HG03103 (cell line): ENCODE measurements around the gene CERK.

Experiments
- ATAC-seq: cut with Tn5 transposase; IDR thresholded peaks from one replicate; pipeline ENCODE4 v1.9.1; 2021; ENCODE audit warnings: low read depth; ENCODE audit not compliant: unreplicated experiment

Gene CERK

DNA sequence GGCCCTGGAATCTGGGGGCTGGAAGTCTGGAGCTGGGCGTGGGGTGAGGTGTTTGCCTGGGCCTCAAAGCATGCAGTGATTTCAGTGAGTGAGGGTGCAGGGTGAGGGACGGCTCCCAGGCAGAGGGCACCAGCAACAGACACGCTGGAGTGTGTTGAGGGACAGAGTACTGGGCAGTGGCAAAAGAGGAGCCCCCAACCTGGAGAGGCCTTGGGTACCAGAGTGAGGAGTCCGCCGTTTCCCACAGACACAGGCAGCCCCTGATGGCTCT is 12.4 kb upstream of the CERK start:
- ATAC-seq = no peak

DNA sequence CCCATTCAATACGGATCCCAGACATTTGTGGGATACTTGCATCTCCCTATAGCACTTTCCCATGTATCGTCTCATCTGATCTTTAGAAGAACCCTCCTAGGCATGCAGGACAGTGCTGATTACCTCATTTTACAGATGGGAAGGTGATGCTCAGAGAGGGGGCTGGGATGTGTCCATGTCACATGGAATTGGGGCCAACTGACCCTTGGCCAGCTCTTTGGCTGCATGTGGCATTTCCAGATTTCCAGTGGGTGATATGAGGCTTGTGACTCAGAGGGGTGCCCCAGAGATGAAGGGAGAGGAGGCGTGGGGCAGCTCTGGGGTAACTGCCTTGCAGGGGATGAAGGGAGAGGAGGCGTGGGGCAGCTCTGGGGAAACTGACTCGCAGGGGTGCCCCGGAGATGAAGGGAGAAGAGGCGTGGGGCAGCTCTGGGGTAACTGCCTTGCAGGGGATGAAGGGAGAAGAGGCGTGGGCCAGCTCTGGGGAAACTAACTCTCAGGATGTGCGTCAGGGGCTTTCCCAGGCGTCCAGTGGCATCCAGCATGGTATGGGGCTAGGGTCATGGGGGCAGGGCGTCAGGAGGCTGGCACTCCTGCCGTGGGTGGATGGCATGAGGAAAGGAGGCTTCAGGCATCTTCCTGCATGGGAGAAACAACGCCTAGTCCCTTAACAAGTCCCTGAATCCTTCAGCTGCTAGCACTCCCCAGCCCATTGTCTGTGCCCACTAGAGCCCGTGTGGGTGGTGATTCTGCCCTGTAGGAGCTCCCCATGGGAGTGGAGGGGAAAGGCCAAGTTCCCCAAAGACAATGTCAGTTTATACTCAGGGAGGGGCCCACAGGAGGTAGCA is 11.9 kb upstream of the CERK start:
- ATAC-seq = no peak

DNA sequence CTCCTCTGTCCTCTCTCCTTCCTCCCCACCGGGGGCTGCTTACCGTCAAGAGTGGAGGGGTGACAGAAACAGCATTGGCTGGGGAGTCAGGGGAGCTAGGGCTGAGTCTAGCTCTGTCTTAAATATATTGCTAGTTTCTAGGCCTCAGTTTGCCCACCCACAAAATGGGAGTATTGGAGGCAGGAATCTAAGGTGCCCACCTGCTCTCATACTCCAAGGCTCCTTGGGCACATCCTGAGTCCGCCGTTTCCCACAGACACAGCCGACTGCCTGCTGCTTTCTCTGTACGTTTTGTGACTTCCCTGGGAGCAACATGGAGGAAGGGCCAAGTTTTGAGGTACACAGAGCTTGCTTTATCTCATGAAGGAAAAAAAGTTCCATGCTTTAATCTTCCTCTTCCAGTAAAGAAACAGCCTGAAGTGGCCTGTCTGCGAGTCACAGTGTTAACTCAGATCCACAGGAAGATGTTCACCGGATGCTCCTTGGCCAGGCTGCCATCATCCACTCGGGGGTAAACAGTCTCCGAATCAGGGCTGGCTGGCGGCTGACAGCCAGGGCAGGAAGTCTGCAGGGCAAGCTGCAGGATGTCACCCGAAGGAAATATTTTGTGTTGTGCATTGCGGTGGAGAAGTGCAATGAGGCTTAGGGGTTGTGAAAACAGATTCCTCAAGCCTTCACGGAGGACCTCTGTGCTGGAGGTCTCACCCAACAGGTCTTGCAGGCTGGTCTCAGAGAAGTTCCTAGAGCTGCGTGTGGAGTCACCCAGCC is 11.0 kb upstream of the CERK start:
- no peak for ATAC-seq

DNA sequence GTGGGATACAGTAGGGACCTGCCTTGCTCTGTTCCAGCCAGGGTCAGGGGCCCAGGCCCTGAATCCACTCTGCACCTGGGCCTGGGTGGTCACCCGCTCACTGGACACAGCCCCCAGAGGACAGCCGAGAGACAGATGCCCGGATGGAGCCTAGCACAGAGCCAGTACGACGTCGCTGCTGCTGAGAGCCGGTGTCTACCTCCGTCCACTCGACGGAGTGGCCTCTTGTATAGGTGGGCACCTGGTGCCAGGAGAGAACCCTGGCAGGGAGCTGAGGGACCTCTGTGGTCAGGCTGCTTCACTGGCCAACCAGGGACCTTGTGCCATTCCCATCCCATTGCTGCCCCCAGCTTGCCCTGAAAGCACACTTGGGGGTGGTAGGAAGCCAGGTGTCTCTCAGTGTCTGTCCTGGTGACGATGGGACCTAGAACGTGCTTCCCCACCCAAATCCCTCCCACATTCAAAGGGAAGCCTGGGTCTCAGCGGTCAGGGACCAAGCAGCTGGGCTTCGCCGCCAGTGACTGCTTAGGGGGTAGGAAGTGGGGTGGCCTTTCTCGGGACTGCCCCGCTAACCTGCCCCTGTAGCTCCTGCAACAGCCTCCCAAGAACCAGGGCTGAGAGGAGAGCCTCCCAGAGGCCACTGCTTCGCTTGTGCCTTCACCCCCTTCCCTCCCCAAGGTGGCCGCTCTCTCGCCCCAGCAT is 10.3 kb upstream of the CERK start:
- ATAC-seq = no peak

DNA sequence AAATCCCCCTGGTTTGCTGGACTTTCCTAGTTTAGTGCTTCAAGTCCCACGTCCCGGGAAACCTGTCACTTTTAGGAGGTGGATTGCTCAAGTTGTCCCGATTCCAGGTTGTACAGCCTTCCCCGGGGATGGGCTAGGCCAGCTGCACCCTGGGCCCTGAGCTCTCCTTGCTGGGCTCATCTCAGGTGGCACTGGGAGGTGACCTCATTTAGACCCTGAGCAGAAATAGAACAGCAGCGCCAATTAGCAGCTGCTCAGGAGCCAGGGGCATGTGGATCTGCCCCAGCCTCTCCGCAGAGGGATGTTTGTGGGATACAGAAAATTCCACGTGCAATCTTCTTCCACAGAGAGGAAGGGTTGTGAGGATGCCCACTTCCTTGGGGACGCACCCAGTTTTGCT is 9.6 kb upstream of the CERK start:
- ATAC-seq = no peak

DNA sequence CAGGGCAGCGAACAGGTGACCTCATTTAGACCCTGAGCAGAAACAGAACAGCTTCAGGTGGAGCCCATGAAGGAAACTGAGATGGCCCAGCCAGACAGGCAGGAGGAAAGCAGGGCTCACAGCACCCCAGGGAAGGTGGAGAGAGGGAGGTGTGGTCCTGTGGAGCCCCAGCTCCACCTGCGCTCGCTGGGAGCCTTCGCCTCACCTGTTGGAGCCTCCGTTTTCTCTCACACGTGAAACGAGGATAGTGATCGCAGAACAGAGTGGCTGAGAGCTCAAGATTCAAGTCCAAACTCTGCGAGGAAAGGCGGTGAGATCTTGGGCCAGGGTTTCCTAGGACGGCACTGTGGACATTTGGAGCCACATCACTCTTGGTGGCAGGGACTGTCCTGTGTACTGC is 8.6 kb upstream of the CERK start:
- ATAC-seq = no peak

DNA sequence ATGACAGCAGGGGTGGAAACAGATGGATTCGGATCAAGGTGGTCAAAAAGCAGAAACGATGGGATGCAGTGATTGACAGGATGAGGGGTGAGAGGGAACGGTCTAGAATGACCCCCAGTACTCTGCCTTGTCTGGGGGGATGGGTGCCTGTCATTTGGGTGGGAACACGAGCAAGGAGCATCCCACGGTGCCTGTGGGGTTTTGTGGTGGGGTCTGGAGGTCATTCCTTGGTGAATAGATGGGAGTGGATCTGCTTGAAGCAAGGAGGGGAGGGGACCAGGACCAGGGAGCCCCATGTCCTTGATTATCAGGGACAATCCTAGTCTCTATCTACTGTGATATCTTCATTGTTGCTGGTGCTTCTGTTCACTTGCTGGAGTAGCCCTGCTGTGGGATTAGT is 8.1 kb upstream of the CERK start:
- no peak for ATAC-seq

DNA sequence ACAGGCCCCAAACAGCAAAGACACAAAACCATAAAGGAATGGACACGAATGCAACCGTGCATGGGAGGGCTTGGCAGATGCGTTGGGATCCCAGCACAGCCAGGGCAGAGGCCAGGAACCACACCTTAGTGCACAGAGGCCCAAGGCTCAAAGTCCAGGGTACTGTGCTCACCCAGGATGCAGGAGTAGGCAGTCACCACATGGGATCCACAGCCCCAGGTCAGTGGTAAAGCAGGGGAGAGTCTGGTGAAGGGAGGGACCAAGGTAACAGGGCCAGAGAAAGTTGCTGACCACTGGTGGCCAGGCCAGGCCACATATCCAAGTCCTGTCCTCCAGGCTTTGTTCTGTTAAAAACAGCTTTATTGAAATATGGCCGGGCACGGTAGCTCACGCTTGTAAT is 6.5 kb upstream of the CERK start:
- ATAC-seq = no peak

DNA sequence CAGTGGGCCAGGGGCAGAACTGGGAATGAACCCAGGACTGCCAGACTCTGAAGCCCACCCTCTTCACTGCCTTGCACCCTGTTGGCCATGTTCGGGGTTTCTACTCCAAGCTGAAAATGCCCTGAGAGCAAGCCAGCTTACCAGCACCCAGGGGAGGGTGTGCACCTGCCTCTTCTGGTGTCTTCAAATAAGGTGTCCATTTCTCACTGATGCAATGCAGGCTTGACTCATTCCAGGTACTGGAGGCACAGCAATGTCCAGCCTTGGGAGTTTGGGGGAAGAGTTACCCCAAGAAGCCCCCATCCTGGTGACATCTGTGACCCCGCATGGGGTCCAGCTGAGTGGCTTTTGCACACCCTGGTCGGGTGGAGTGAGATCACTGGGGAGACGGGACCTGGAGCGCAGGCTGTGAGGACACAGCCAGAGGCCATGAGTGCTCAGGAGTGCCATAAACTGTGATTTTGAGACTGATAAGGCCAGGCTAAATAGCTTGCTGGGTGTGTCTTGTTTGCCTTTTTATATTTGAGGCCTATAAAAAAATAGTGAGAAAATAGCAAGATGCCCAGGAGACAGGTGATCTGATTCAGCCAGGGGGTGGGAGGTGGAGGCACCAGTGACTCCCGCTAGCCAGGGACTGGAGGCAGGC is 4.6 kb upstream of the CERK start:
- ATAC-seq = no peak

DNA sequence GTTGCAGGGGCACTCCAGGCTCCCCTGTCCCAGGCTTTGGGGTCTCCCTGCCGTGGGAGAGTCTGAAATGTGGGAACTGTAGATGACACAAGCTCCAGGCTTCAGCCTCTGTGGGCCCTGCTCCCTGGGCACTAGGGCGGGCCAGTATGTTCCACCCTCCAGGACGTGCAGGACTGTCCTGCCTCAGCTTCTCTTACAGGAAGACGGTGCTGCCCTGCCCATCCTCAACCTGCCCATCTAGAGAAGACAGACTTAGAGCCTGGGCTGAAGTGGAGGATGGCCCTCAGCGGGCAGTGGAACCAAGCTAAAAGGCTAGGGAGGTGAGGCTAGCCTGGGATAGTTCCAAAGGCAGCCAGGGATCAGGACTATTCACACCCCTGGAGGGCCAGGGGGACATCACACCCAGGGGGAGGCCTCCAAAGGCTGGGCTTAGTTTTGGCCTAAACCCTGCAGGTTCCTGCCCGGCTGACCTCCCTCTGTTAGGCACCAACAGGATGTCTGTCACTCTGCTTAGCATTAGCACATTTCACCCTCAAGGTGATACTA is 4.0 kb upstream of the CERK start:
- no peak for ATAC-seq

DNA sequence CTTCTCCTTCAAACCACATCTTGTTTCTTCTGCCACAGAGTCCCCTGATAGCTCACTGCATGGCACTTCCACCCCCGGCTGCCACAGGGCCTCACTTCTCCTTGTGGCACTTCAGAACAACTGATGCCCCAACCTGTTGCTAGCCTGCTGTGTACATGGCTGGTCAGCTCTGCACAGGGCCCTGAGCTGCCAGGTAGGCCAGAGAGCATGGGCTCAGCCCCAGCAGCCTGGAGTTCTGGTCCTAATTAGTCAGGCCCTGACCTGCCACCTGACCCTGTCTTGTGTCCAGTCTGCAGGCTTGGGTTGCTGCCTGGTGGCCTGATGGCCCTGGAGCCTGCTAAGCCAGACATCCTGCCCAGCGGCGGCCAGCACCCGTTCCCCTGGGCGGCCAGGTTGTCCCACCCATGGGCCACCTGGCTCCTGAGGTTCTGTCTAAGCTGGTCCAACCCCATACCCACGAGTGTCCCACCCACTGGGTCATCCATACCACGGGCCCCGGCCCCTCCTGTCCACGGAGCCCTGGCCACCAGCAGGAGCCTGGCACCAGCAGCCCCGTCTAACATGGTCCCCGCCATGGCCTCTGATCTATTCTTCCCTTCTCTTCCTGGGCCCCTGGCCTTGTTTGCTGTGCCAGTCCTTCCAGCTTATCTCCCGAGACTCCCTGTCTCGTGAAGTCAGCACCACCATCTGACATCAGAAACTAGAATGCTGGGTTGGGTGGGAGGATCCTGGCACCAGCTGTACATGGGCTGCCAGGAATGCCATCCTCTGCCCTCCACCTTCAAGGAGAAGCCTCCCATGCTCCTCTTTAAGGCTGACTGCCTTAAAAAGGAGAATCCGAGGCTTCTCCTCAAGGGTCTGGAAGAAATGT is 3.1 kb upstream of the CERK start:
- no peak for ATAC-seq

DNA sequence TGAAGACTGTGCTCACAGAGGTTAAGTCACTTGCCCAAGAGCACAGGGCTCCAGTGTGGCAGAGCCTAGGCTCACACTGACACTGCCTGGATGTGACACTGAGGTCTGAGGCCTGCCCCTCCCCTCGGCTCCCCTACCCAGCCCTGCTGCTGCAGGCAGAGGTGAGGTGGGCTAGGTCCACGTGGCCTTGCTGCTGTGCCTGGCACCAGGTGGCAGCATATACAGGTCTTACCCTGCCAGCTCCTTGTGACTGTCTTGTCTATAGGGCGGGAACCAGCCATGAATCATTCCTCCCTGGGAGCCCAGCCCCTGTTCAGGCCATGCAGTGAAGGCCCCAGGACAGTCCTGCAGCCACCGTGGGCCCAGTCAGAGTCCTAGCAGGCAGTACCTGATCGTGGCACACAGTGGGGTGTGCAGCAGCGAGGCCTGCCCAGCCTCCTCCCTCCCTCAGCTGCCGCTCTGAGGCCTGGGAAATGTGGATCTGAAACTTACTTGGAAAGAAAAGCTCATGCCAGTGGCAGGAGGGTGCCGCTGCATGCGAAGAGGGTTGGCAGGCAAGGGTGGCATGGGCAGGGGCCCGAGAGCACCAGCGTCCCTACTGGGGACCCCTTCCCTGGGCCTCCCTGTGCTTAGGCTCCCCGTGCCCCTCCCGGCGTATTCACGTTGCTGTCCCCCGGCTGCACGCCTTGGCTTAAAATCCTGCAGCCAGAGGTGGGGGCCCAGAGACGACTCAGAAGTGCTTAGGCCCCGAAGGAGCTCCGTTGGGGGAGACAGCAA is 1.2 kb upstream of the CERK start:
- no peak for ATAC-seq

DNA sequence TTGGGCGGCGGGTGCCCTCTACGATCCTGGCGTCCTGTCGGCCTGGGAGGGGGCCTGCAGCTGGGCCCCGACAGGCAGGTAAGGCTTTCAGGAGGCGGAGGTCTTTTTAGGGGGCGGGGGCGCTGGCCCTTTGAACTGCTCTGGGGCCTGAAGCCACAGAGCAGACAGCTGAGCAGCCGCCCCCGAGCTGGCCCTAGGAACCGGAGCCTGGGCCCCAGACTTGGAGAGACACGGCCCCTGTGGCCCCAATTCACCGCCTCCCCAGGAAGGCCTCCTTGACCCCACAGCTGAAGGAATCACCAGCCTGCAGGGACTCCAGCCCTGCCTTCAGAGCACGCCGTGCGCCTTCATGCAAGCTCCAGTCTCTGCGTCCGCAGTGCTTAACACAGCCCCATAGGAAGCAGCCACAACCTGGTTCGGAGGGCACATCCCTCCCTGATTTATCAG is 618 bp upstream of the CERK start:
- ATAC-seq = no peak

DNA sequence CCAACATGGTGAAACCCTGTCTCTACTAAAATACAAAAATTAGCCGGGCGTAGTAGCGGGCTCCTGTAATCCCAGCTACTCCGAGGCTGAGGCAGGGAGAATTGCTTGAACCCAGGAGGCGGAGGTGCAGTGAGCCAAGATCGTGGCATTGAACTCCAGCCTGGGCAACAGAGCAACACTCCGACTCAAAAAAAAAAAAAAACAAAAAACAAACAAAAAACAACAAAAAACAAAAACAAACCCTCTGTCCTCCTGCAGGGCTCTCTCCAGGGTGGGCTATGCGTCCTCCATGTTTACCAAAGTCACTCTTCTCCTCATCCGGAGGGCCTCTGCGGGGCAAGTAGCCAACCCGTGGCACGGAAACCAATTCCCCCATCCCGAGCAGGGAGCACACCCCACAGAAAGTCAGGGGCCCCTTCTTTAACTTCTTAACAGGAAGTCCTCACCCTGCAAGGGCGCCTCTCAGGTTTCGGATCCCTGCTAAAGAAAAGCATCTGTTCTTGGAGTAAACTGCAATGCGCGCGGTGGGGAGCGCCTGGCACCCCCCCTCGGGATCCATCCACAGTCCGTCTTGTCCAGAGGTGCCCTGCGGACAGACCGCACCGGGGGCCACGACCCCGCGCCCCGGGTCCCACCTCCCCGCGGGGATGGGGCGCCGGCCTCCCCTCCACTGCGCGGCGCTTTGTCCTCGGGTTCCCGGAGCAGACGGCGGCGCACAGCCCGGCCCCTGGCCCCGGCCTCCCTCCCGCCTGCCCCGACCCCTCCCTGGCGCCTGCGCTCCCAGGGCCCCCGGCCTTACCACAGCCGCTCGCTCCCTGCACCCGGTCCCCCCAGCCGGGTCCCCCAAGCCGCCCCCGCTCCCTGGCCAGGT is 712 bp downstream of the CERK start:
- ATAC-seq = no peak

DNA sequence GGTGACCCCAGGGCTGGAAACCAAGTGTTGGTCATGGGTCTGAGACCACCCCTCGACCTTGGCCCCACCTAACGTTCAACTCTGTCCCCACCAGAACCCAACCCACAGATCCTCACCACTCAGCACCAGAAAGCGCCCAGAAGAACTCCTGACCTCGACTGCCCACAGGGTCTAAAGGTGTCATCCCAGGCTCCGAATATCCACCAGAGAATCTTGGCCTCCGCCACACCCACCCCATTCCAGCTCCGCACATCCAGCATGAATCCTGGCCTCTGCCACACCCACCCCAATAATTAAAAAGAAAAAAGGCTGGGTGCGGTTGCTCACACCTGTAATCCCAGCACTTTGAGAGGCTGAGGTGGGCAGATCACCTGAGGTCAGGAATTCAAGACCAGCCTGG is 1.3 kb downstream of the CERK start:
- no peak for ATAC-seq

DNA sequence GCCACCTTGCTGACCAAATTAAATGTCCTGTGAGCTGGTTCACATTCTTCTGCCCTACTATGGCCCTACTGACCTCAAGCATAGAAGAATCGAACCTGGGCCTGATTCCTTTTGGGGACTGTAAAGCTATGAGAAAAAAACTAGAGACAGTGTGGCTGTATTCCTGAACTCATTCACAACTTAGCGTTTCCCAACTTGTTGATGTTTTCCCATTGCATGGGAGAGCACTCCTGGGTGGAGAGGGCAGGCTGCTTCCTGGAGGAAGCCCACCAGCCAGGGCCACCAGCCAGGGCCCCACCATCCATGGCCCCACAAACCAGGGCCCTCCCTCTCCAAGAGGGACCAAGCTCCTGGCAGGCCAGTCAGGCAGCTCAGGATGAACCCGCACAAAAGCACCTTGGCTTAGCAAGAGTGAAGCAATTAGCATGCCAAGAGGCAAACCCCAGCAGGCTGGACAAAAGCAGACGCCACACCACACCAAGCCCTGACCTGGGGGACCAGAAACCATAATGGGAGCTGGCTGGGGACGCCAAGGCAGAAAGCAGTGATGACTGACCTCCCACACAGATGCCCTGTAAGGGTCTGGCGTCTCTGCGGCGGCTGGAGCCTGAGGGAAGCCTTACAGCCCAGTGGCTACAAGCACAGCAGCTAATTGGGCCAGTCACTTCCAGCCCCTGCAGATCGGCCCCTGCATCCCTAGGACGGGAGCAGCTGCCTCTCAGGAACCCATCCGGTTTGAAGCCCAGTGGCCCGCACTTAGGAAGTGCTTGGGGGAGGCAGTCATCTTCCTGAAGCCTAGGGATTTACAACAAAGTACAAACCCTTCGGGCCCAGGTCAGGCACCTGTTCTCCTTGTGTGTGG is 2.1 kb downstream of the CERK start:
- no peak for ATAC-seq

DNA sequence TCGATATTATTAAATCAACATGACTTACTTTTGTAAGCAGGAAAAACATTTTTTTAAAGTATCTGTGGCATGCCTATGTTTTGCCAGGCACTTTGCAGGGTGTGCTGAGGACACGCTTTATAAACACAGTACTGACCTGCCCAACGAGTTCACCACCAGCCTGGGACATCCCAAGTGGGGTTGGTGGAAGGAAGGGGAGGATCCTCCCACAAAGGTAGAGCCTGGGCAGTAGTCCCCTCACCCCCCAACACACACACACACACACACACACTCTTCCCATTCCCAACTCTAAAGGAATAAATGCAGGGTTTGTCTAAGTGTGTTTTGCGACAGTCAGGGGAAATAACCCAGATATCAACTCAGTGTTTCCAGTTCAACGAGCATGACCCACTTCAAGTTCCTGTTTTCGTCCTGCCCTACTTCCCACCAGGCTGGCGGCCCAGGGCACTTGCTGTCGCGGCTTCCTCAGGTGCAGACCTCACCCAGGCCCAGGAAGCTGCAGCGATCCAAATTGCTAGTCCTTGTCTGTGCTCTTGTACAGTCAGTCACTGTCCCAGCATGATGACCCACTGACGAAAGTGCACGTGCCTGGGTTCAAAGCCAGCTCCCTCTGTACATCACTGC is 3.1 kb downstream of the CERK start:
- no peak for ATAC-seq
